Esophagus squamous epithelium (tissue), 5 donors: Measurements from ENCODE around the gene SNX8. TPM values are rescaled to one million over a fixed set of nuclear protein-coding genes. Genes with fewer than 3 reads are reported as not detected.

Experiments
- DNase-seq: peaks from one replicate; lab custom pipeline; 2025; lab: John Stamatoyannopoulos, UW
- H3K27ac ChIP-seq, 4 donors: fragments of 200-600 bp; sonication (generic); one replicate each; pipeline ENCODE4 v1.5.1; 2016 to 2019; ENCODE audit warnings: mild to moderate bottlenecking in 1 of 4
- H3K27me3 ChIP-seq, 4 donors: fragments of 200-600 bp; sonication (generic); 1 replicate in 3 of 4; 2 replicates in 1 of 4; pipeline versions ENCODE4 v1.5.1 to v1.6.0; 2017 to 2021; ENCODE audit warnings: antibody characterized with exemption in 1 of 4
- H3K36me3 ChIP-seq, 3 donors: fragments of 200-600 bp; sonication (generic); one replicate each; pipeline ENCODE4 v1.5.1; 2016 to 2019
- H3K4me1 ChIP-seq, 3 donors: fragments of 200-600 bp; sonication (generic); one replicate each; pipeline ENCODE4 v1.5.1; 2017 to 2019
- H3K4me3 ChIP-seq, 4 donors: fragments of 200-600 bp; sonication (generic); 1 replicate in 3 of 4; 2 replicates in 1 of 4; pipeline ENCODE4 v1.5.1; 2016 to 2019; ENCODE audit warnings: mild to moderate bottlenecking in 2 of 4, moderate library complexity in 1 of 4
- H3K9me3 ChIP-seq, 3 donors: fragments of 200-600 bp; sonication (generic); one replicate each; pipeline ENCODE4 v1.5.1; 2016 to 2019
- CTCF ChIP-seq, 6 experiments: fragments of 450-650 bp in 4 of 6; fragments of 200-600 bp in 2 of 6; sonication (generic) in 2 of 6; IDR thresholded peaks; one replicate each; pipeline ENCODE4 v1.5.1; 2016 to 2019; ENCODE audit warnings: antibody characterized with exemption in 6 of 6, mild to moderate bottlenecking in 4 of 6, moderate library complexity in 4 of 6
- POLR2A ChIP-seq, 4 donors: fragments of 450-650 bp; IDR thresholded peaks; one replicate each; pipeline ENCODE4 v1.6.1; 2017; ENCODE audit warnings: antibody characterized with exemption in 4 of 4, mild to moderate bottlenecking in 4 of 4, moderate library complexity in 3 of 4
- WGBS, 2 donors: methylation state at CpG; one replicate each; pipeline ENCODE4 v1.1.5; 2018; 5-methylcytosine and 5-hydroxymethylcytosine counted together
- intact Hi-C: fragments of 100-400 bp; cut with DNase I; formaldehyde crosslinking; loops from one replicate; pipeline ENCODE4 v1.15.0; 2022
- total RNA-seq, 4 donors: library from RNA; depleted of rRNA; stranded (reverse); fragments of >200 nt; gene quantifications; one replicate each; pipeline ENCODE4 v1.1.0, GENCODE V29; 2016
- donor health status: DM: yes; HTN: yes; CAD: no.

The SNX8 gene
- total RNA-seq, 4 donors from 2014 or later = 4.7 to 17.9 (median 12.5) TPM

GRCh38 chr7:2276107-2276506 is 38.1 kb downstream of the SNX8 start:
- no peaks in the 10 kb centered on the region for H3K9me3 ChIP-seq
- TF ChIP-seq POLR2A (IDR thresholded peaks at IDR 0.05) (no peak), CTCF (IDR thresholded peaks at IDR 0.05) (no peak)
- no peak for DNase-seq

GRCh38 chr7:2275101-2275500 is 39.1 kb downstream of the SNX8 start:
- no peaks in the 10 kb centered on the region for H3K27me3 ChIP-seq
- TF ChIP-seq POLR2A (IDR thresholded peaks at IDR 0.05) (no peak), CTCF (IDR thresholded peaks at IDR 0.05) (no peak)
- H3K36me3 ChIP-seq = peaks cover 4 to 65% (median 14%) of the 10 kb centered on the region in 3 donors
- no peak overlapping the region for H3K4me3 ChIP-seq
- WGBS, 2 donors = 87 to 88% methylated on average over 9 to 14 of the region's 18 CpGs
- H3K9me3 ChIP-seq = no peaks in the 10 kb centered on the region
- no peaks in the 10 kb centered on the region for H3K4me1 ChIP-seq
- DNase-seq = no peak
- intact Hi-C loops = no loop called here
- H3K27ac ChIP-seq = no peak overlapping the region

More at GRCh38 chr7:2276107-2276506, 38.1 kb downstream of the SNX8 start:
- Histone ChIP-seq H3K4me1 (peaks cover 0 to 5% (median 0%) of the 10 kb centered on the region in 3 donors), H3K36me3 (peaks cover 1 to 57% (median 9%) of the 10 kb centered on the region in 3 donors), H3K27me3 (no peaks in the 10 kb centered on the region), H3K4me3 (no peak overlapping the region), H3K27ac (no peak overlapping the region)
- WGBS, 2 donors = 93% methylated on average over 6 of the region's 18 CpGs; no CpG with 5 or more reads in 1 of the 2 donors
- intact Hi-C loops = no loop called here

GRCh38 chr7:2274666-2275065 is 39.6 kb downstream of the SNX8 start:
- Histone ChIP-seq H3K4me3 (no peak overlapping the region), H3K27me3 (no peaks in the 10 kb centered on the region), H3K27ac (no peak overlapping the region), H3K4me1 (peaks cover 0 to 4% (median 0%) of the 10 kb centered on the region in 3 donors), H3K9me3 (no peaks in the 10 kb centered on the region), H3K36me3 (peaks cover 4 to 67% (median 14%) of the 10 kb centered on the region in 3 donors)
- TF ChIP-seq CTCF (IDR thresholded peaks at IDR 0.05) (no peak), POLR2A (IDR thresholded peaks at IDR 0.05) (no peak)
- no peak for DNase-seq
- WGBS, 2 donors = 40 to 72% methylated on average over 2 of the region's 7 CpGs
- intact Hi-C loops = no loop called here

- 95 to 96% methylated on average over 15 to 16 of the region's 20 CpGs for WGBS, 2 donors
- Histone ChIP-seq H3K9me3 (no peaks in the 10 kb centered on the region), H3K27me3 (no peaks in the 10 kb centered on the region), H3K36me3 (peaks cover 4 to 68% (median 14%) of the 10 kb centered on the region in 3 donors), H3K27ac (no peak overlapping the region), H3K4me1 (peaks cover 0 to 8% (median 0%) of the 10 kb centered on the region in 3 donors), H3K4me3 (no peak overlapping the region)
- TF ChIP-seq CTCF (IDR thresholded peaks at IDR 0.05) (no peak), POLR2A (IDR thresholded peaks at IDR 0.05) (no peak)
- DNase-seq = no peak
- intact Hi-C loops = no loop called here
Measured at GRCh38 chr7:2273866-2274265, 40.4 kb downstream of the SNX8 start.

GRCh38 chr7:2272031-2272430 is 42.2 kb downstream of the SNX8 start:
- 77 to 93% methylated on average over 5 to 7 of the region's 9 CpGs for WGBS, 2 donors
- Histone ChIP-seq H3K4me1 (peaks cover 0 to 9% (median 0%) of the 10 kb centered on the region in 3 donors), H3K36me3 (peaks cover 4 to 65% (median 14%) of the 10 kb centered on the region in 3 donors), H3K27ac (no peak overlapping the region), H3K9me3 (no peaks in the 10 kb centered on the region), H3K27me3 (no peaks in the 10 kb centered on the region), H3K4me3 (no peak overlapping the region)
- no peak for DNase-seq
- TF ChIP-seq POLR2A (IDR thresholded peaks at IDR 0.05) = no peak
- TF ChIP-seq CTCF (IDR thresholded peaks at IDR 0.05) = no peak
- intact Hi-C loops = no loop called here
